ENCODE data around the gene FAM3B.

Gene FAM3B

DNA sequence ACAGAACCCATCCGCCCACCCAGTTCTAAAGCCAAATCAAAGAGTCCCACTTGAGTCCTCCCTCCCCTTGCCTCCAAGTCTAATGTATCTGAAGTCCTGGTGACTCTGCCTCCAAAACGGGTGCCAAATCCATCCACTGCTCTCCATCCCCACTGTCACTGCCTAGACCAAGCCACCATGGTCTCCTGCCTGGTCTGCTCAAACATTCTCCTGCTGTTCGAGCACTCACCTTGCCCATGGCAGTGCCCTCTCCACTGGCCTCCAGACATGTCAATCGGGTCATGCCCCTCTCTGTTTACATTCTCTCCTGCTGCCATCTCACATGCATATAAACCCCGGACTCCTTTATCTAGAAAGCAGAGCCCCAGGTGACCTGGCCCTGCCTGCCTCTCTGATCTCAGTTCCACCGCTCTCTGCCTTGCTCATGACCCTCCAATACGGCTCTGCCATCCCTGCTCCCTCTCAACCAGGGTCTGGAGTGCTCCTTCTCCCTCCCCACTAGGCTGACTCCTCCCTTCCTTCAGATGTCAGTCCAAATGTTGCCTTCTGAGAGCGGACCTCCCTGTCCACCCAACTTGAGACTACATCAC lies 77.4 kb downstream of the FAM3B start:
- no peak for DNase-seq (ENCODE audit: low spot score)

DNA sequence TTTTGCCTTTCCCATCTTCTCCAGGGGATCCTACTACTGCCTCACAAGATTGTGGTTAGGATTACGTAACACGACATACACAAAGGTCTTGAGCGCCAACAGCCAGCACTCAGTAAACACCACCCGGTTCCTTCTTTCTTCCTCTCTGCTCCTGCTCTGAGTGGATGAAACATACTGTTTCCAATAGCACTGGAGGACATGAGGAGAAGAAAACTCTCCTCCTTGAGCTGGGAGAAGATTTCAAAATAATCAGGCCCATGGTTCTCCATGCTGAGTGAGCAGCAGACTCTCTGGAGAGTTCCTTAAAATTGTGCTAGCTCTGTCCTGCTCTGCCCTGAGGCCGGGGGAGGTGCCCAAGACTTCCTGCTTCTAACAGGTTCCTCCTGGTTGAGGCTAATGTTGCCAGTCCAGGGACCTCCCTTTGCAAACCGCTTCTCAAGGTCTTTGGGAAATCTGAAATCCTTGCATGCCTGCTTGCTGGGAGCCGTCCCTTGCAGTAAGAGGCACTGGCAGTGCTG lies 80.0 kb downstream of the FAM3B start:
- DNase-seq (ENCODE audit: low spot score), result no peak

DNA sequence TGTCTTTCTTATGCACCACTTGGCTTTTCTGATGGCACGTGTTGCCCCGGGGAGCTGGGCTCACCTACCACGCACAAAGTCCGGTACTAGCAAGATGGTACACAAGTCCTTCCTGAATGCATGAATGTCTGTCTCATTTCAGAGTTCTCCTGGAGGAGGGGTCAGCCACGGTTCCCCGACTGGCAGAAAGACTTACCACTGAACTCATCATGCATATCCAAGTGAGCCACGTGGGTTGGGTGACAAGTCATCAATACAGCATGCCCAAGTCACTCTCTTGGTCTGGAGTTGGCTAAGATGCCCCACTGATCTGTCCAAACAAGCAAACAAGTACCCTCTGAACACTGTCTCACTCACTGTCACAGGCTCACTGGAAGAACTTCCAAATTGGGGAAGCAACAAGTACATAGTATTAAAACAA lies 80.9 kb downstream of the FAM3B start:
- no peak for DNase-seq (ENCODE audit: low spot score)

DNA sequence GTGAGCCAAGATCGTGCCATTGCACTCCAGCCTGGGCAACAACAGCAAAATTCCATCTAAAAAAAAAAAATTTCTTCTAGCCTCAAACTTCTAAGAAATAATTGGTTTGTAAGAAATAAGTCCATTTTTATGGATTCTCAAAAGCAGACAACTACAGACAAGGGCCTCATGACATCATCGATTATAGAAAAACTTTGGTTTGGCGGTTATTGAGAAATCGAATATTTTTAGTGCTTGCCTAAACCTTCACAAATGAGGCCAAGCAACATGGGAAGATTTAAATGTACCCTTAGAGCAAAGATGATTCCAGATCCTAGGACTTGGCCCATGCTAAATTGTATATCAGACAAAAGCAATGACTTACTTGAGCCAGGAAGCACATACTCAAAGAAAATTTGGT lies 81.7 kb downstream of the FAM3B start:
- DNase-seq (ENCODE audit: low spot score), result no peak

DNA sequence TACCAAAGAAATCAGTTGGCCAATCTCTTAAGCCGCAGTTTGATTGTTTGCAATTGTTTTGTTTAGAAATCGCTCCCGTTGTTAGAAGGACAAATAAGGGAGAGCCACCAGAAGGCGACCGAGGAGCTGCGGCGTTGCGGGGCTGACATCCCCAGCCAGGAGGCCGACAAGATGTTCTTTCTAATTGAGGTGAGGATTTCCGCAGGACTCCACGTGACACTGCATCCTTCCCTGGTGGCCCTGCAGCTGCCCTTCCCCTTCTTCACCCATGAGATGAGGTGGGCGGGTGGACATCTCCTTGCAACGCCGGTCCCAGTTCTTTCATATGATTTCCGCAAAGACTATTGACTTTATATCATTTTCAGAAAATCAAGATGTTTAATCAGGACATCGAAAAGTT lies 82.2 kb downstream of the FAM3B start:
- DNase-seq (ENCODE audit: low spot score), result no peak

DNA sequence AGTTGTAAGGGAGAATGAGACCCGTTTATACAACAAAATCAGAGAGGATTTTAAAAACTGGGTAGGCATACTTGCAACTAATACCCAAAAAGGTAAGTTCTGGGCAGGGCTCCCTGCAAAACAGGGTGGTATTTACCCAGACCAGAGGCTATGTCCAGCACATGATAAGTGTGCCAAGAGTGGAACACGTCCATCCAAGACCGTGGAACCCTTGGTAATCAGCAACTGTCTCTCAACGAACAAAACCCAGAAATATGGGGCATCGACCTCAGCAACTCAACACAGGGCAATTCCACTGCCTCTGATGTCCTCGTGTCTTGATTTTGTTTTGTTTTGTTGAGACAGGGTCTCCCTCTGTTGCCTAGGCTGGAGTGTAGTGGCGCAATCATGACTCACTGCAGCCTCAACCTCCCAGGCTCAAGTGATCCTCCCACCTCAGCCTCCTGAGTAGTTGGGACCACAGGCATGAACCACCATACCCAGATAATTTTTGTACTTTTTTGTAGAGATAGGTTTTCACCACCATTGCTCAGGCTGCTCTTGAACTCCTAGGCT lies 82.7 kb downstream of the FAM3B start:
- no peak for DNase-seq (ENCODE audit: low spot score)

DNA sequence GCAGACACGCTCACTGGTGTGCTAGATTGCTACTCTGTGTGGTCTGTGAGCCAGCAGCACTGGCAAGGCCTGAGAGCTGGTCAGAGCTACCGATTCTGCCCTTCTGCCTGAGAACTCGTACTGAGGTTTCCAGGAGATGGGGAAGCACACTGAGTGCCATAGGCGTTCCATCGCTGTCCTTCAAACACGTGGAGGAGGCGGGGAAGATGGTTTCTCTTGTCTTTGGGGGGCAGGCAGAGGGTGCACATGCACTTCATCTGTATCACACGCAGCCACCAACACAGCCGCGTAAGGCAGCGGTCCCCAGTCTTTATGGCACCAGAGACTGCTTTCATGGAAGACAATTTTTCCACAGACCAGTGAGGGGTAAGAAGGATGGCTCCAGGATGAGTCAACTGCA lies 85.6 kb downstream of the FAM3B start:
- DNase-seq (ENCODE audit: low spot score), result no peak

DNA sequence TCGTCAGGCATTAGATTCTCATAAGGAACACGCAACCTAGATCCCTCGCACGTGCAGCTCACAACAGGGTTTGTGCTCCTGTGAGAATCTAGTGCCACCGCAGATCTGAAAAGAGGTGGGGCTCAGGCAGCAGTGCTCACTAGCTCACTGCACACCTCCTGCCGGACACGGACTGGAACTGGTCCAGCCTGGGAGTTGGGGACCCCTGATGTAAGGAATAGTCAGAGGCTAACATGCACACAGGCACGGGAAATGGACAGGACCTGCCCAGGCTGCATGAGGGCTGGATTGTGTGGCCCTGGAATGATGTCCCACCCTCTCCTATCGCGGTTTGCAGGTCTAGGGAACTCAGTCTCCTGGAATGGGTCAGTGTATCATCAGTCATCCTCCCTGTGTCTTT lies 86.2 kb downstream of the FAM3B start:
- no peak for DNase-seq (ENCODE audit: low spot score)

DNA sequence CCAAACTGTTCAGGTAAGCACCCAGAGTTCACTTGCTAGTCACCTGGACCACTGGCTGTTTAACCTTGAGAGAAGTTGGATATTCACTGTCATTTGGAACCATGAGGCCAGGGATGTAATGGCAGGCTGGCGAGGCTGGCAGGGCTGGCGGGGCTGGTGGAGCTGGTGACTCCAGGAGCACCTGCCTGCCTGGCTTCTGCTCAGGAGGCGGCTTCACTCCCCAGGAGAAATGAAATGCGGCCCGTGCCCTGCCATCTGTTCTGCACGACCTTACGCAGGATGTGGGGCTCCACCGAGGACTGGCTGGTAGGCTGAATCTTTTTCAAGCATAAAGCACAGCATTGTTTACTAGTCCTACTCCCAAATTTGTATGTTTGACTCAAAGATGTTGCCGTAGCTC lies 86.7 kb downstream of the FAM3B start:
- no peak for DNase-seq (ENCODE audit: low spot score)

DNA sequence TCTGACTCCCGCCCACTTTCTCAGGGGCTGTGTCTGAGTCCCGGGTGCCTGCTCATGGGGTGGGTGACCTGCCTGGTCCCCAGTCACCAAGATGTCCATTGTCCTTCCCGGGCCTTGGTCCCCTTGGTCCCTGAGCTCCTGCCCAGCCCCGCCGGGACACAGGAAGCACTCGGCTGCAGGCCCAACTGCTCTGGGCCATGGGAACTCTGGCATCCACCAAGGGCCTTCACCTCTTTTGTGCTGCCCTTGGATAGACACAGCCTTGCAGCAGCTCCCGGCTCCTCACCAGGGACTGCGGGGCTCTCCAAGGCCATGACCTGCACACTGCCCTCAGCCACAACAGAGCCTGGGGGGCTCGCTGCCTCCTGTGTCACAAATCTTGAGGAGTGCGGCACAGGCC lies 87.4 kb downstream of the FAM3B start:
- no peak for DNase-seq (ENCODE audit: low spot score)

DNA sequence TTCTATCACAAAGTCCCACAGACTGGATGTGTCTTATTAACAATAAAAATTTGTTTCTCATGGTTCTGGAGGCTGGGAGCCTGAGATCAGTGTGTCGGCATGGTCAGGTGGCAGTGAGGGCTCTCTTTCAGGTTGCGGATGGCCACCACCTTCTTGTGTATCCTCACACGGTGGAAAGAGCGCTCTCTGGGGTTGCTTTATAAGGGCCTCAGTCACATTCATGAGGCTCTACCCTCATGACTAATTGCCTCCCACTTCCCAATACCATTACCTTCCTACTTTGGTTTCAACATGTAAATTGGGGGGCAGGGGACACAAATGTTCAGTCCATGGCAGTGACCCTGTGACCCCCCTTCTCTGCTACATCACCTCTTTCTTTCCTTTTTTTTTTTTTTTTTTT lies 88.7 kb downstream of the FAM3B start:
- DNase-seq (ENCODE audit: low spot score), result no peak

DNA sequence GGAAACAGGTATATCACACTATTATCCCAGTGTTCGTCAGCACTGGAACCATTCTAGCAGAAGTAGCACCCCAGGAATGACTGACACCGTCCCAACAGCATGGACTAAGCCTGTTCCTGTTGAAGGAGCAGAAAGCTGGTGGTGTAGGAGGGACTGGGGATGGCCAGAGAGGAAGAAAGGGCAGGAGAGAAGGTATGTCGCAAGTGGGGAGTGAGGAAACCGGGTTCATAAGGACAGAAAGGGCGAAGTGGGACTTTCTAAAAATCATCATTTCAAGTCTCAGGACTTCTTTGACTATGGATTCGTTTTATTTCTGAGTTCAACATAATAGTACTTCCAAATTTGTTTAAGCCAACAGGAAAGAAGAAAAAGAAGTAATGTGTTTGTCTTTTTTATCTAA lies 89.7 kb downstream of the FAM3B start:
- DNase-seq (ENCODE audit: low spot score), result no peak

Data from SK-N-DZ (cell line).